ENCODE data around the gene MGST2.

Gene MGST2

DNA sequence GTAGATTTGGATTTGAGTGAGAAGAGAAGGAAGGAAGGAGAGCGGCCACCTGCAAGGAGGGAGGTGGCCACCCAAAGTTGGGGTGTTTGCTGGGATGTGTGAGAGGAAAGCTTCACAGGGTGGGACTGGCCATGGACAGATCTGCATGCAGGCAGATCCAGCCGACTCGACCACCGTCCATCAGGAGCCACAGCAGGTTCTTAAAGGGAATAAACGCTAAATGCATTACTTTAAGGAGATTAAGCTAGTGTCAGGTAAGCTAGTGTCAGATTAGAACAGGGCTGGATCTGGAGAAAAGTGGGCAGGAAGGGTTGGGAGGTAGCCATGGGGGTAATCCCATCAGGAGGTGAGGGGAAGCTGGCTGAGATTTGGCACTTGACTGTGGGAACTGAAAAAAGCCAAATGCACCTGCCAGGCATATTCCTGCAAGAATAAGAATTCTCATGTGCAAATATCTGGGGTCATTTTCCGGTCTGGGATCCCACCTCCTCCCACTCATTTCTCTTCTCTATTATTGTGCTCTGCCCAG is 79.6 kb downstream of the MGST2 start:
- no peak for DNase-seq

DNA sequence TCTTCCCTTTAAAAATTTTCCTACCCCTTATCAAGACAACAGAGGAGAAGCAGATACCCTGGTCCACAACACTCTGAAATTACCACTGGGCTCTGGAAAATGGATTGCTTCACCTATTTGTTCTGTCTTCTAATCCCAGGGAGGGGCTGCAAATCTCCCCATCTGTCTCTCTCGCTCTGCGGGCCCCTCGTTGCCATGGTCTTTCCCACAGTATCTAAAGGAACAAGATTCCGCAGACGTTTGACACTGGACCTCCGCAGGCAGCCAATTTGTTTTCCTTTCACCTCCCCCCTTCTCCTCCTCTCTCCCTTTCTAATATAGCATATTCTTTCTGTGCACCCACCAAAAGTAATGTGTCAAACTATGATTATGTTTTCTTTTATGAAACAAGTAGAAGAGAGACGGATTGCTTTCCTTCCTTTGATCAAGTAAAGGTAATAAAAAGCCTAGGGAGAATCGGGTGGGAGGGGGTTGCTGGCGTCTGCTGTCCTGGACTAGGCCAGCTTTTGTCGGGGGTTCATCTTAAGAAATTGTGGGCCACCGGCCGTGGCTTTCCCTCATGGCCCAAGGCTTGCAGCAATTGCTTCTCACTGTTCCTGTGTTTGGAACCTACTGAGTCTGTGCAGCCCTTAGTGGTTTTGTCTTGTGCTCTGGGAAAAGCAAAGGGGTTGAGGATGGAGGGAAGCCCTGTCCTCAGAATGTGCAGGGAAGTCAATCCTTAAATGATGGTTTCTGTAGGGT is 81.0 kb downstream of the MGST2 start:
- no peak for DNase-seq

DNA sequence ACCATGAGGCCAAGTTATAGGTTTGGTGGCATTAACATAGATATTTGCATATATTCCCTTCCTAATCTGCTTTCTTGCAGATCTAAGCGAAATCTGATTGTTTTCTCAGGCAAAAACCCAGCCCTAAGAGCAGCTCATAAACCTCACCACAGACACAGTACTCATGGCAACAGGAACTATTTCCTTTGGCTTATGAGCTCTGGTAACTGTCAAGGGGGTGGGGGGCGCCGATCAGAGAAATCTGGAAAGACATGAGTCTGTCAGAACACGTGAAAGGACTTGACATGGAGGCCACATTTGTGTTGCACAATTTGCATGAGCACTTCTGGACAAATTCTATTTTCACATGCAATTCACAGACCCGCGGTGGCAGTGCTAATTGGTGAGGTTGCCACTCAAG is 83.7 kb downstream of the MGST2 start:
- DNase-seq = no peak

DNA sequence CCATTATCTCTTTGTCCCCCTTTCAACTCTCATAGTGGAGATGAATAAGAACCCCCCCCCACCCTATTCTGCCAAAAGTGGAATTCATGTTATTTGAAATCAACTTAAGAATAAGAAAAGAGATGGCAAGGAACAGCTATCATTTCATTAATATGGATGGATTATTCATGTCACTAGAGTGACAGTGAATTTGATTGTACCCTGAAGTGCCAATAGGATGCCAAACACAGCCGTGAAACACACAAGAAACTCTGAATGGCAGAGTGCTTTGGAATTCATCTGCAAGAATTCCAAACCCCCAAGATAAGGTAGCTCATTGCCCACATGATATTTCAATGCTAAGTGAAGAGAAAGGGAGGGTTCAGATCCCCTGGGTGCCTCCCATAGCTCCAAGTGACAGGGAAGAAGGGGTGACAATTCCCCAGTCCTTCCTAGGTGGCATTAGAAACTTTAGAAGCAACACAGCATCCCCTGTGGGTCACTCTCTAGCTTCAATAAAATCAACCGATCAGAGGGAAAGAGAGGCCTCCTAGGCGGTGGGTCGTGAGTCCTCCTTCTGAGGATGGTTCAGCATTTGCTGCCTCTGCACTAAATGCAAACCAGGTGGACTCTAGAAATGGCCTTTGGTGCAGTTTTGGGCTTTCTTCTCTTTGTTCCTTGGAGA is 84.3 kb downstream of the MGST2 start:
- DNase-seq = no peak

DNA sequence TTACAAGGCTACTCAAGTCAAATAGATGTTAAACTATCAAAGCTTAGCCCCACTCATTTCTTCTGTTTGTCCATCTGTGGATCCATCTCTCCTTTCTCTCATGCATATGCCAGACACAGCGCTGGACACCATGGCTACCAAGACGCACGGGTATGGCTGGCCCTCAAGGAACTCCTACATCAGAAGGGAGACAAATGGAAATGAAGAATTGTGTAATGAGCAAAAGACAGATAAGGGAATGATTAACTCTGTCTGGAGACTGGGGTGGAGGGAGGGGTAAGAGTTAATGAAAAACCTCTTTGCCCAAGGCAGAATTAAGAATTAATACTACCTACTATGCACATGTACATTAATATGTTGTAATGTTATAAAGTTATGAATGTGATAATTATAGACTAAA is 88.1 kb downstream of the MGST2 start:
- DNase-seq = no peak

Data from stimulated activated naive CD4-positive, alpha-beta T cell (primary cell).